Pancreas (tissue), 10 donors: ENCODE measurements around the gene PEX19. TPM values are rescaled to one million over a fixed set of nuclear protein-coding genes. Genes with fewer than 3 reads are reported as not detected.
"Not testable (repeated sequence)": the region's sequence is repeated elsewhere in the genome, so short reads cannot be mapped to it uniquely, and the experiment has no call there.

Experiments used
- ATAC-seq, 4 donors: fragments of 200-7000 bp; cut with Tn5 transposase; one replicate each; pipeline versions ENCODE4 v1.8.0 to v1.9.1; 2020; ENCODE audit warnings: mild to moderate bottlenecking in 4 of 4, moderate library complexity in 4 of 4
- DNase-seq, 6 donors: peaks; one replicate each; pipeline ENCODE4 v3.0.0-alpha.2; 2020
- FAIRE-seq: peaks from 2 replicates; lab custom pipeline; 2012; peaks lifted over from hg19 to GRCh38; lab: Jason Lieb, UNC
- H3K27ac ChIP-seq, 4 donors: fragments of 200-600 bp; sonication (generic); 1 replicate in 3 of 4; 2 replicates in 1 of 4; pipeline versions ENCODE4 v1.5.0 to v1.8.0; 2020
- H3K27me3 ChIP-seq, 4 donors: fragments of 200-600 bp; one replicate each; pipeline ENCODE4 v1.8.0; 2021
- H3K36me3 ChIP-seq, 3 donors: fragments of 200-600 bp; sonication (generic) in 1 of 3; one replicate each; pipeline versions ENCODE4 v1.5.0 to v1.8.0; 2020 to 2021
- H3K4me1 ChIP-seq, 3 donors: fragments of 200-600 bp; one replicate each; pipeline ENCODE4 v1.8.0; 2021
- H3K4me3 ChIP-seq, 4 donors: fragments of 200-600 bp; sonication (generic) in 2 of 4; one replicate each; pipeline versions ENCODE4 v1.5.0 to v1.8.0; 2020 to 2021
- H3K9me3 ChIP-seq, 4 donors: fragments of 200-600 bp; one replicate each; pipeline ENCODE4 v1.8.0; 2021
- CTCF ChIP-seq, 4 donors: fragments of 200-600 bp; sonication (generic) in 3 of 4; IDR thresholded peaks; one replicate each; pipeline versions ENCODE4 v1.5.0 to v1.8.0; 2021; ENCODE audit warnings: antibody characterized with exemption in 4 of 4
- WGBS, 2 donors: extraction: QIAGEN DNeasy Blood & Tissue Kit; methylation state at CpG; one replicate each; pipeline ENCODE4 v1.1.7; 2013; 5-methylcytosine and 5-hydroxymethylcytosine counted together
- intact Hi-C, 3 donors: fragments of 100-400 bp; cut with DNase I; formaldehyde crosslinking; loops; one replicate each; pipeline versions ENCODE4 v1.11.1 to v1.14.2; 2022
- polyA plus RNA-seq, 2 donors: library from polyadenylated mRNA; stranded (reverse); fragments of 200-250 nt; gene quantifications; one replicate each; pipeline ENCODE4 v1.2.3, GENCODE V29; 2013
- total RNA-seq, 6 donors: library from RNA; stranded (reverse); fragmentation: NEBNext Ultra II Directional in 4 of 6; extraction: Animal tissue kit (Norgen Biotek cat#: 25700) in 4 of 6; gene quantifications; one replicate each; pipeline versions ENCODE4 v1.2.1 to v1.2.4, GENCODE V29; 2021 to 2023
- donor health status: healthy with polysubstance abuse.
- donor health status: DM: no; HTN: no; CAD: no; lungs with moderate emphysema.
- donor health status: DM: no; HTN: no; CAD: no.
- donor health status: control.
- donor health status: control.
- donor health status: Bipolar disorder and iron deficiency.
- donor health status: DM: yes; HTN: yes; CAD: no.
- donor health status: DM: no; HTN: no; CAD: no.
- donor health status: DM: no; HTN: no; CAD: no.
- donor health status: DM: yes; HTN: yes; CAD: no.

The PEX19 gene
- total and polyA plus RNA-seq, 8 donors = 6.8 to 27.9 (median 20.8) TPM

- intact Hi-C loops = loop anchor here in 1 of 3 donors (5.0 kb wide), 1 partner anchor 101 kb away; the partner anchor contains the start of gene CASQ1
- H3K36me3 ChIP-seq = peaks cover 37 to 96% (median 85%) of the 10 kb centered on the region in 3 donors
- FAIRE-seq = no peak
These were observed 8.4 kb upstream of the PEX19 start for GRCh38 chr1:160293020-160293968.

GRCh38 chr1:160291248-160292220 is 6.6 kb upstream of the PEX19 start:
- peak; percentile 86 to 98 (median 93) for ATAC-seq
- TF ChIP-seq CTCF (IDR thresholded peaks at IDR 0.05) = peak; percentile 54 to 85 (median 67)
- Histone ChIP-seq H3K27ac (no peak overlapping the region), H3K4me1 (no peaks in the 10 kb centered on the region), H3K4me3 (no peak overlapping the region), H3K27me3 (no peaks in the 10 kb centered on the region), H3K9me3 (no peaks in the 10 kb centered on the region), H3K36me3 (peaks cover 29 to 78% (median 67%) of the 10 kb centered on the region in 3 donors)
- peak in 5 of 6 donors; percentile 35 to 76 (median 54) for DNase-seq
- FAIRE-seq = no peak
- 44 to 46% methylated on average over 11 of the region's 11 CpGs for WGBS, 2 donors
- intact Hi-C loops = loop anchor here in 1 of 3 donors (5.0 kb wide), 1 partner anchor 99 kb away; the partner anchor contains the start of gene CASQ1

More at GRCh38 chr1:160293020-160293968, 8.4 kb upstream of the PEX19 start:
- ATAC-seq = no peak
- no peak for TF ChIP-seq CTCF (IDR thresholded peaks at IDR 0.05)
- H3K27me3 ChIP-seq = no peaks in the 10 kb centered on the region
- H3K4me3 ChIP-seq = no peak overlapping the region
- no peak overlapping the region for H3K27ac ChIP-seq
- H3K4me1 ChIP-seq = no peaks in the 10 kb centered on the region
- no peaks in the 10 kb centered on the region for H3K9me3 ChIP-seq
- no peak for DNase-seq
- WGBS, 2 donors = 88% methylated on average over 8 of the region's 8 CpGs

- FAIRE-seq, H3K27ac ChIP-seq, H3K9me3 ChIP-seq, H3K4me3 ChIP-seq, H3K27me3 ChIP-seq, DNase-seq, ATAC-seq: not testable (repeated sequence)
- WGBS, 2 donors = 93 to 95% methylated on average over 12 of the region's 12 CpGs
- H3K36me3 ChIP-seq = peaks cover 11 to 41% (median 30%) of the 10 kb centered on the region in 3 donors
- intact Hi-C loops = loop anchor here in 1 of 3 donors (10.0 kb wide), 1 partner anchor 183 kb away; no protein-coding TSS in a partner anchor
- H3K4me1 ChIP-seq = peaks cover 6 to 15% (median 14%) of the 10 kb centered on the region in 3 donors
These were observed 2.8 kb upstream of the PEX19 start for GRCh38 chr1:160287769-160288168.

GRCh38 chr1:160285506-160285905 is 573 bp upstream of the PEX19 start:
- peak overlapping the region in 2 of 4 donors; percentile 90 to 97 for H3K4me3 ChIP-seq
- no peak for FAIRE-seq
- intact Hi-C loops = loop anchor here in 1 of 3 donors (10.0 kb wide), 1 partner anchor 181 kb away; no protein-coding TSS in a partner anchor
- H3K9me3 ChIP-seq = no peaks in the 10 kb centered on the region
- no peaks in the 10 kb centered on the region for H3K27me3 ChIP-seq
- H3K27ac ChIP-seq = no peak overlapping the region
- DNase-seq = peak in 1 of 6 donors; percentile 23
- WGBS, 2 donors = 70 to 71% methylated on average over 23 of the region's 23 CpGs
- ATAC-seq = no peak
- peaks cover 6 to 15% (median 14%) of the 10 kb centered on the region in 3 donors for H3K4me1 ChIP-seq
- peaks cover 4 to 38% (median 15%) of the 10 kb centered on the region in 3 donors for H3K36me3 ChIP-seq
- no peak for TF ChIP-seq CTCF (IDR thresholded peaks at IDR 0.05)
